ENCODE data around the gene MYEOV.

The MYEOV gene

GRCh38 chr11:69265911-69266510, 27.9 kb upstream of the MYEOV start:
- no peak for DNase-seq (ENCODE audit: low spot score)

GRCh38 chr11:69267395-69267805, 26.6 kb upstream of the MYEOV start:
- DNase-seq (ENCODE audit: low spot score), result no peak

- no peak for DNase-seq (ENCODE audit: low spot score)
These were observed 25.0 kb upstream of the MYEOV start for GRCh38 chr11:69268911-69269310.

GRCh38 chr11:69269388-69269787, 24.6 kb upstream of the MYEOV start:
- DNase-seq (ENCODE audit: low spot score), result no peak

- DNase-seq (ENCODE audit: low spot score), result no peak
These were observed 23.8 kb upstream of the MYEOV start for GRCh38 chr11:69269926-69270697.

- DNase-seq (ENCODE audit: low spot score), result no peak
These were observed 23.0 kb upstream of the MYEOV start for GRCh38 chr11:69270941-69271340.

- DNase-seq (ENCODE audit: low spot score), result no peak
These were observed 21.9 kb upstream of the MYEOV start for GRCh38 chr11:69272055-69272454.

GRCh38 chr11:69272831-69273485, 21.0 kb upstream of the MYEOV start:
- DNase-seq (ENCODE audit: low spot score), result no peak

GRCh38 chr11:69273571-69273970, 20.4 kb upstream of the MYEOV start:
- DNase-seq (ENCODE audit: low spot score), result no peak

- DNase-seq (ENCODE audit: low spot score), result no peak
These were observed 19.4 kb upstream of the MYEOV start for GRCh38 chr11:69274531-69275016.

GRCh38 chr11:69275178-69275577, 18.8 kb upstream of the MYEOV start:
- DNase-seq (ENCODE audit: low spot score), result no peak

- DNase-seq (ENCODE audit: low spot score), result no peak
These were observed 17.8 kb upstream of the MYEOV start for GRCh38 chr11:69276165-69276564.

GRCh38 chr11:69277074-69277809, 16.7 kb upstream of the MYEOV start:
- DNase-seq (ENCODE audit: low spot score), result no peak

- DNase-seq (ENCODE audit: low spot score), result no peak
These were observed 15.7 kb upstream of the MYEOV start for GRCh38 chr11:69278091-69278867.

GRCh38 chr11:69280451-69280850, 13.5 kb upstream of the MYEOV start:
- DNase-seq (ENCODE audit: low spot score), result no peak

GRCh38 chr11:69280994-69281393, 13.0 kb upstream of the MYEOV start:
- DNase-seq (ENCODE audit: low spot score), result no peak

- DNase-seq (ENCODE audit: low spot score), result no peak
These were observed 10.5 kb upstream of the MYEOV start for GRCh38 chr11:69283446-69283845.

GRCh38 chr11:69284081-69284511, 9.9 kb upstream of the MYEOV start:
- no peak for DNase-seq (ENCODE audit: low spot score)

- DNase-seq (ENCODE audit: low spot score), result no peak
These were observed 8.9 kb upstream of the MYEOV start for GRCh38 chr11:69285091-69285490.

GRCh38 chr11:69285766-69286165, 8.2 kb upstream of the MYEOV start:
- no peak for DNase-seq (ENCODE audit: low spot score)
